Central memory CD8-positive, alpha-beta T cell (primary cell): ENCODE results near the gene PER1.

Experiments
- ATAC-seq: fragments of 150-1000 bp; cut with Tn5 transposase; replicated peaks from 2 replicates; pipeline ENCODE4 v1.10.0; 2022; ENCODE audit warnings: mild to moderate bottlenecking, moderate FRiP score, moderate number of reproducible peaks; ENCODE audit not compliant: poor library complexity, severe bottlenecking; ENCODE audit errors: extremely low read depth
- DNase-seq, 2 donors: peaks; one replicate each; pipeline ENCODE4 v3.0.0; 2021; ENCODE audit warnings: low spot score in 2 of 2
- H3K27ac Mint-ChIP-seq: one replicate; pipeline ENCODE4 v1.8.0; 2022; ENCODE audit warnings: low read depth, mild to moderate bottlenecking, moderate library complexity, mixed read lengths
- H3K27me3 Mint-ChIP-seq: one replicate; pipeline ENCODE4 v1.8.0; 2022; ENCODE audit warnings: mixed read lengths
- H3K36me3 Mint-ChIP-seq: one replicate; pipeline ENCODE4 v1.8.0; 2022; ENCODE audit warnings: mild to moderate bottlenecking, moderate library complexity, mixed read lengths; ENCODE audit not compliant: insufficient read depth
- H3K4me1 Mint-ChIP-seq: one replicate; pipeline ENCODE4 v1.8.0; 2022; ENCODE audit warnings: mixed read lengths
- H3K4me3 Mint-ChIP-seq: one replicate; pipeline ENCODE4 v1.8.0; 2022; ENCODE audit warnings: mild to moderate bottlenecking, moderate library complexity, mixed read lengths
- H3K9me3 Mint-ChIP-seq: one replicate; pipeline ENCODE4 v1.8.0; 2022; ENCODE audit warnings: mixed read lengths

The PER1 gene

DNA sequence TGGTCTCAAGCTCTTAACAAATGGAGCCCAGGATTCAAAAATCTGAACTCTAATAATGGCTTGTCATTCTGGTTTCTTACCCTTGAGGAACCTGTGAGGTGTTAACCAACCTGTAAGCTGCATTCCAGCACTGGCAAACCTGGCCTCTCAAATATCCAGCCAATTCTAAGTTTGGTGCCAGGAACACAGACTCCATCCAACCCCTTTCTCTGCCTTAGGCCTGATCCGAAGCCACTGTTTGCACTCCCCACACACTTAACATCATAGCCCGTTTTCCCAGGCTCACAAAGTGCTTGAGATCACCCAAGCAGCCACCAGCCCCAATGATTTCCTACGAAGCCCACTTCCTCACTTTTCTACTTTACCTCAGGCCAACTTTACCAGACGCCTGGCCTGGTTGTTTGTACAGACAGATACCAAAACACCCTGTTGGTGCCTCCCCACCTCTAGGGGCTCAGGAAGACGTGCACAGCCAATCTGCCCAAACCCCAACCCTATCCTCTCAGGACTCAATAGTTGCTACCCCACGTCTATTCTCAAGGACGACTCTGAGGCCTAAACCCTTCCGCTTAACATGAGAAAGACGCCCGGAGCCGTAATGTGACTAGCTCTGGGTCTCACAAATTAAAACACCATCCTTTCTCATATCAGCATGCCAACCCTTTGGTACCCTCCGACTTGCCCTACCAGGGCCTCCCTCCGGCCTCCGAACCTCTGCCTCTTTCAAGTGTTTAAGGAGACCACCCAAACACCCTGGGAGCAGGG lies 3.2 kb upstream of the PER1 start:
- H3K27ac Mint-ChIP-seq = no peak overlapping the region
- no peak for DNase-seq
- peaks cover 71% of the 10 kb centered on the region for H3K36me3 Mint-ChIP-seq
- H3K27me3 Mint-ChIP-seq = no peaks in the 10 kb centered on the region
- peaks cover 32% of the 10 kb centered on the region for H3K4me1 Mint-ChIP-seq
- no peak overlapping the region for H3K4me3 Mint-ChIP-seq
- ATAC-seq = no peak
- H3K9me3 Mint-ChIP-seq = no peaks in the 10 kb centered on the region

DNA sequence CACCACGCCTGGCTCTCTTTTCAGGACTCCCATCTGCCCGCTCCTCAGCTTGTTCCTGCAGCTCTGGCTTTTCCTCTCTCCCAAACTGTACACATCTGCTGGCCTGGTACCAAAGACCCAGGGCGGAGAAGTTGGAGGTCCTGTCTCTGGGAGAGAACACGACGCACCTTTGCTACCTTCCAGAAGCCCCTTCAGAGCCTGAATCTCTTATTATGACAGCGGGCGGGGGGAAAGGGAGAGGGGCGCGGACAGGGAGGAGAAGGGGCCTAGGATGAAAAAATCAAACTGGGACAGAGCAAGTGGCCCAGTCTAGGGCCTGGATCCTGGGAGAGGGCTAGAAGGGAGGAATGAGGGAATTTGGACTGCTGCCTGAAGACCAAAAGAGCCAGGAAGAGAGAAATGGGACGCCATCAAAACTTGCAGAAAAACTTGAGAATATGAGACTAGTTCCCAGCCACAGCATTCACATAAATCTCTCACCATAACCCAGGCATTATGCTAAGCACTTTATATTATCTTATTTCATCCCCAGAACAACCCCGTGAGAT lies 2.5 kb upstream of the PER1 start:
- no peak overlapping the region for H3K4me3 Mint-ChIP-seq
- H3K36me3 Mint-ChIP-seq = peaks cover 71% of the 10 kb centered on the region
- no peak overlapping the region for H3K27ac Mint-ChIP-seq
- ATAC-seq (no peak), DNase-seq (no peak)
- peaks cover 25% of the 10 kb centered on the region for H3K4me1 Mint-ChIP-seq
- no peaks in the 10 kb centered on the region for H3K9me3 Mint-ChIP-seq
- H3K27me3 Mint-ChIP-seq = no peaks in the 10 kb centered on the region

DNA sequence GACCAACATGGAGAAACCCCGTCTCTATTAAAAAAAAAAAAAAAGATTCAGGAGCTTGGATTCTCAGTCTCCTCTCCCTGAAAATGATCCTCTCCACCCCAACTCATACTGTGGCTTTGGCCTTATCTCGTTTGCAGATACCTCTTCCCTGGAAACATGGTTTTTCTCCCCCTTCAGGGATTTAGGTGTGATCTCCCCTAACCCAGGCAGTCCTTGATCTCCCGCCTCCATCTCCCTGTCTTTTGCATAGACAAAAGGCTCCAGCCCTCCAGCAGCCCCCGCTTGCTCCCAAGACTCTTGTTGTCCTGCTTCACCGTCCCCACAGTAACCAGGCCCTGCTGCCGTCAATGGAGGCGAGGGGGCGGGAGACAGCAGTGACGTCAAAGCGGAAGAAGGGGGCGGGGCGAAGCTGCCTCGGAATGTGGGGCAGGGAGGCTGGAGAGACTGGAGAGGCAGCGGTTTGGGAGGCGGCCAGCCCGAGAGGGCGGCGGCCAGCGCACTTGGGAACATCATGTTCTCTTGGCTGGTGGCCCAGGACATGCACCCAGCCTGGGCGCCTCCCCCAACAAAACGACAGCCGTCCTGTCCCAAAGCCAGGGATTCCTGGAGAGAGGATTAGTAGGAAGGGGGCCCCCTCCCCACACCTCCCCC lies 1.9 kb upstream of the PER1 start:
- peaks cover 71% of the 10 kb centered on the region for H3K36me3 Mint-ChIP-seq
- H3K27ac Mint-ChIP-seq = no peak overlapping the region
- no peaks in the 10 kb centered on the region for H3K9me3 Mint-ChIP-seq
- peaks cover 21% of the 10 kb centered on the region for H3K4me1 Mint-ChIP-seq
- peak; percentile 5 for ATAC-seq
- H3K4me3 Mint-ChIP-seq = no peak overlapping the region
- no peaks in the 10 kb centered on the region for H3K27me3 Mint-ChIP-seq
- DNase-seq = peak; percentile 89 to 97

DNA sequence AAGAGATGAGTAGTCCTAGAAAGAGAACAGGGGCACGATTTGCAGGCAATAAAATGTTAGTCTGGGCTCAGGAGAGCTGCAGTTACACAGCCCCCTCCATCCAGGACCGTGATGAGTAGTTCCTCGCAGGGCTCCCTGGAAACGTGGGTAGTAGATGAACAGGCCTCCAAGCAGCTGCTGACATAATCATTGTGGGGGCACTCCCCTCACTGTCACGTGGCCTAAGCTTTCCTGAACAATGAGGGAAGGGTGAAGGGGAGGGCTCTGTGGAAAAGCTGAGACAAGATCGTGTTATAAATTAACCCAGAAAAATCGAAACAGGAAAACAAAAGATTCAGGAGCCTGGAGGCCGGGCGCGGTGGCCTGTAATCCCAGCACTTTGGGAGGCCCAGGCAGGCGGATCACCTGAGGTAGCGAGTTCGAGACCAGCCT lies 1.3 kb upstream of the PER1 start:
- Mint-ChIP-seq H3K27ac (no peak overlapping the region), H3K36me3 (peaks cover 74% of the 10 kb centered on the region), H3K4me3 (no peak overlapping the region), H3K9me3 (no peaks in the 10 kb centered on the region), H3K4me1 (peaks cover 17% of the 10 kb centered on the region), H3K27me3 (no peaks in the 10 kb centered on the region)
- ATAC-seq (no peak), DNase-seq (no peak)

GRCh38 chr17:8153031-8153451 lies 837 bp upstream of the PER1 start:
- Mint-ChIP-seq H3K4me1 (peaks cover 14% of the 10 kb centered on the region), H3K36me3 (peaks cover 74% of the 10 kb centered on the region), H3K9me3 (no peaks in the 10 kb centered on the region), H3K4me3 (no peak overlapping the region), H3K27me3 (no peaks in the 10 kb centered on the region), H3K27ac (no peak overlapping the region)
- ATAC-seq (no peak), DNase-seq (no peak)

- Mint-ChIP-seq H3K9me3 (no peaks in the 10 kb centered on the region), H3K4me1 (peaks cover 24% of the 10 kb centered on the region), H3K27me3 (no peaks in the 10 kb centered on the region), H3K4me3 (no peak overlapping the region), H3K27ac (no peak overlapping the region), H3K36me3 (peaks cover 86% of the 10 kb centered on the region)
- no peak for ATAC-seq
- DNase-seq = no peak
These were observed 528 bp downstream of the PER1 start for GRCh38 chr17:8151641-8152111.

DNA sequence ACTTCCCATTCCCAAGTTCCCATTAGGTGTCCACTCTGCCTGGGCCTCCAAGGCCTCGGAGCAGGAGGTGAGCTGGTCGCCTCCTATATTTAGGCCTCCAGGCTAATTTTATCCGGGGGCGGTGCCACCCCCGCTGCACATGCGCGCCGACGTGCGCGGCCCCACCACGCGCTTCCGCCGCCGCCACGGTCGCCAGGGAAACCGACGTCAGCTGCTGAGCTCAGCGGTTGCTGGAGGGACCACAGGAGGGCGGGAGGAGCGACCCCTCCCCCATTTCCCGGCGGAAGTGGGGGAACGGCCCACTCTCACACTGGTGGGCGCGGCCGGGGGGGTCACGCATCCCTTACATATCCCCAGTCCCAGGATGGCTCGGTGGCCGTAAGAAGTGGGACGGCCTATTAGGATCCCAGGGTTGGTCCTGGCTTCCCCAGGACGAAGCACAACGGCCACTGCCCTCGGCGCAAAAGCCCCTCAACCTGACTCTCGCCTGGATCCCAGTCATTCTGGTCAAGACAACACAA lies 1.0 kb downstream of the PER1 start:
- Mint-ChIP-seq H3K27me3 (no peaks in the 10 kb centered on the region), H3K27ac (no peak overlapping the region), H3K9me3 (no peaks in the 10 kb centered on the region), H3K4me1 (peaks cover 28% of the 10 kb centered on the region), H3K4me3 (no peak overlapping the region), H3K36me3 (peaks cover 91% of the 10 kb centered on the region)
- peak; percentile 83 to 90 for DNase-seq
- peak; percentile 35 for ATAC-seq

DNA sequence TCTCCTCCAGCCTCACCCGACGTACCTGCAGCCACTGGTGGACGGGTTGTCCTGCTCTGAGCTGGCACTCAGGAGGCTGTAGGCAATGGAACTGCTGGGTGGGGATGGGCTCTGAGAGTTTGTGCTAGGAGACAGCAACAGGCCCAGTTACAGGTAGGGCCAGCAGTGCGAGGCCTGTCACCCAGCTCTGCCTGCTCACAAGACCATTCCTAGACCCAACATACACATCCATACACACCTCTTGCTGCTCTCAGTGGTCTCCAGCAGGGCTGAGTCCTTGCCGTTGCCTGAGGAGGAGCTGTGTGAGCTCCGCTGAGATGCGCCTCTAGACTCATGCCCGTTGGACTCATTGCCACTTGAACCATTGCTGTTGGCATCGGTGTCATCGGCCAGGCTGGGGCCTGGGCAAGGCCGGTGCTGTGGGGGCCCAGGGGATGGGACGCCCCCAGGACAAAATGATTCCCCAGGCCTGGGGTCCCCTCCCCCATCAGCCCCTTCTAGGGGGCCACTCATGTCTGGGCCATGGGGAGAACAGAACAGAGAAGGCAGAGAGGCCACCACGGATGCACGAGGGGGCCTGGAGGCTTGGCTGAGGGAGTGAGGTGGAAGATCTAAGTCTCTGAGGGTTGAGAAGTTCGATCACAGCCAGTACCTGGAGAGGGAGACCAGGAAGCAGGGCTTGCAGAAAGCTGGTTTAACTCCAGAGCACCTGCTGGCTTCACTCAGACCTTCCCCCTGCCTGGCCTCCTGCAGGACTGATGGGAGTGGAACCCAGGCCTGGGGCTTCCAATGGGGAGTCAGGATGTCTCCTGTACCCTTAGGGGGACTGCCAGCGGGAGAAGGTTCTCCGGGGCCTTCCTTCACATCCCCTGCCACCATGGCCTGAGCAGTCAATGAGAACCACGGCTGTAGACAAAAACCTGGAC lies 1.7 kb downstream of the PER1 start:
- peaks cover 96% of the 10 kb centered on the region for H3K36me3 Mint-ChIP-seq
- no peak overlapping the region for H3K4me3 Mint-ChIP-seq
- peaks cover 32% of the 10 kb centered on the region for H3K4me1 Mint-ChIP-seq
- DNase-seq (no peak), ATAC-seq (no peak)
- H3K27ac Mint-ChIP-seq = no peak overlapping the region
- no peaks in the 10 kb centered on the region for H3K9me3 Mint-ChIP-seq
- no peaks in the 10 kb centered on the region for H3K27me3 Mint-ChIP-seq

- H3K4me1 Mint-ChIP-seq = peaks cover 32% of the 10 kb centered on the region
- no peak overlapping the region for H3K4me3 Mint-ChIP-seq
- no peaks in the 10 kb centered on the region for H3K9me3 Mint-ChIP-seq
- H3K36me3 Mint-ChIP-seq = peaks cover 95% of the 10 kb centered on the region
- no peaks in the 10 kb centered on the region for H3K27me3 Mint-ChIP-seq
- no peak for DNase-seq
- ATAC-seq = no peak
- no peak overlapping the region for H3K27ac Mint-ChIP-seq
These were observed 2.6 kb downstream of the PER1 start for GRCh38 chr17:8149419-8150193.

DNA sequence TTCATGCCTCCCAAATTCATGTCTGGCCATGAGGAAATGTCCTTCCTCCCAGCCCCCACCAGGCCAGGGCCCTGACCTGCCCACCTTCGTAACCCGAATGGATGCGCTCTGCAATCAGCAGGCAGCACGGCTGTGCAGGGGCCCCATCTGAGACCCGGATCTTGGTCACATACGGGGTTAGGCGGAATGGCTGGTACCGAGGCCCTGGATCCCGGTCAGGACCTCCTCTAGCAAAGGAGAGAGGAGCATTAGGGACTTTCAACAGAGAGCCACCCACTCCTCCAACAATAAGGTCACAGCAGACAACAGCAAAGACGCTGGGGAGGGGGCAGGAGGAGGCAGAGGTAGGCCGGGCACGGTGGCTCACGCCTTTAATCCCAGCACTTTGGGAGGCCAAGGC lies 3.6 kb downstream of the PER1 start:
- ATAC-seq = no peak
- peak overlapping the region; percentile 64 for H3K4me3 Mint-ChIP-seq
- peaks cover 97% of the 10 kb centered on the region for H3K36me3 Mint-ChIP-seq
- DNase-seq = no peak
- H3K4me1 Mint-ChIP-seq = peaks cover 32% of the 10 kb centered on the region
- H3K27ac Mint-ChIP-seq = no peak overlapping the region
- no peaks in the 10 kb centered on the region for H3K9me3 Mint-ChIP-seq
- no peaks in the 10 kb centered on the region for H3K27me3 Mint-ChIP-seq

- DNase-seq (no peak), ATAC-seq (no peak)
- H3K36me3 Mint-ChIP-seq = peaks cover 97% of the 10 kb centered on the region
- H3K27me3 Mint-ChIP-seq = no peaks in the 10 kb centered on the region
- H3K4me1 Mint-ChIP-seq = peaks cover 32% of the 10 kb centered on the region
- H3K4me3 Mint-ChIP-seq = peak overlapping the region; percentile 64
- H3K9me3 Mint-ChIP-seq = no peaks in the 10 kb centered on the region
- peak overlapping the region; percentile 88 for H3K27ac Mint-ChIP-seq
These were observed 4.3 kb downstream of the PER1 start for GRCh38 chr17:8147805-8148404.
